HG02798 (cell line): ENCODE results near the gene EP400.

Source experiments
- ATAC-seq: cut with Tn5 transposase; IDR thresholded peaks from one replicate; pipeline ENCODE4 v1.9.1; 2021; ENCODE audit warnings: mild to moderate bottlenecking; ENCODE audit not compliant: unreplicated experiment, poor library complexity

Gene EP400

GRCh38 chr12:131949431-131950181 is at the start of gene EP400:
TSS of gene EP400 (plus strand) at chr12:131949942. CDS start at chr12:131960620, 10,678 bp downstream.
- ATAC-seq = peak; percentile 94

GRCh38 chr12:131900397-131900796 is 49.3 kb upstream of the EP400 start:
- ATAC-seq = no peak

DNA sequence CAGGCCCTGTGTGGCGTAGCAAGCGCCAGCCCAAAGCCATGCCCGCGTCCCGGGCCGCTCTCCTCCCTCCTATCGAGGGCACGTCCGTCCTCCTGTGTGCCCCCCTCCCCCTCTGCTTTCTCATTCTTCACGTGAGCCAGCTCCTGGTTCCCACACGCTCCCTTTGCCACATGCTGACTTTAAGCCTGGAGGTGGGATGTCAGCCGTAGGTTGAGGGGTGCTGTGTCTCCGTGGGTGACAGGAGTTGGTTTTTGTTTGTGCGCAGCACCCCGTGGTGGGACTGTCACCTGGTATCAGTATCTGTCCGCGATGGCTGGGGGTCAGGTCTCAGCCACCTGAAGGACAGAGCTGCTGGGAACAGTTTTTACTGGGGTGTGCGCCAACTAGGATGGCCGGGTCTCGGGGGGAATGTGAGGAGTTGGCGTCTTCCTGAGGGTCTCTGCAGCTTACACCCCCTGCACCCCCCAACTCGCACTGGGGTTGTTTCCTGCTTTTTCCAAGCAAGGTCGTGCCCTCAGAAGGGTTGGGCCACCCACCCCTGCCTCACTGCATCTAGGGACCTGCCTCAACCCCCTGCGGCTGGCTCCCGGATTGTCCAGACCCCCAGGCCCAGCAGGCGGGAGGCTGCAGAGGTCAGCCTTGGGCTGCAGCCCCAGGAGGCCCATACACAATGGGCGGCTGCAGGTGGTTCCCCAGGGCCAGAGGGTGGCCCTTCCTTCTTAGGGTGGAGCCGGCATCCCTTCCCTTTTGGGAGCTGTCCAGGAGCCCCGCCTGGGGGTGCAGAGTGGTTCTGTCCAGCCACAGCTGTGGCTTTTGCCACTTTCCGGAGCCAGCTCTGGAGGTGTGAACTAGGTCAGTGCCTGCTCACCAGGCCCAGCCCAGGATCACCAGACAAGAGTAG is 48.1 kb upstream of the EP400 start:
- no peak for ATAC-seq

DNA sequence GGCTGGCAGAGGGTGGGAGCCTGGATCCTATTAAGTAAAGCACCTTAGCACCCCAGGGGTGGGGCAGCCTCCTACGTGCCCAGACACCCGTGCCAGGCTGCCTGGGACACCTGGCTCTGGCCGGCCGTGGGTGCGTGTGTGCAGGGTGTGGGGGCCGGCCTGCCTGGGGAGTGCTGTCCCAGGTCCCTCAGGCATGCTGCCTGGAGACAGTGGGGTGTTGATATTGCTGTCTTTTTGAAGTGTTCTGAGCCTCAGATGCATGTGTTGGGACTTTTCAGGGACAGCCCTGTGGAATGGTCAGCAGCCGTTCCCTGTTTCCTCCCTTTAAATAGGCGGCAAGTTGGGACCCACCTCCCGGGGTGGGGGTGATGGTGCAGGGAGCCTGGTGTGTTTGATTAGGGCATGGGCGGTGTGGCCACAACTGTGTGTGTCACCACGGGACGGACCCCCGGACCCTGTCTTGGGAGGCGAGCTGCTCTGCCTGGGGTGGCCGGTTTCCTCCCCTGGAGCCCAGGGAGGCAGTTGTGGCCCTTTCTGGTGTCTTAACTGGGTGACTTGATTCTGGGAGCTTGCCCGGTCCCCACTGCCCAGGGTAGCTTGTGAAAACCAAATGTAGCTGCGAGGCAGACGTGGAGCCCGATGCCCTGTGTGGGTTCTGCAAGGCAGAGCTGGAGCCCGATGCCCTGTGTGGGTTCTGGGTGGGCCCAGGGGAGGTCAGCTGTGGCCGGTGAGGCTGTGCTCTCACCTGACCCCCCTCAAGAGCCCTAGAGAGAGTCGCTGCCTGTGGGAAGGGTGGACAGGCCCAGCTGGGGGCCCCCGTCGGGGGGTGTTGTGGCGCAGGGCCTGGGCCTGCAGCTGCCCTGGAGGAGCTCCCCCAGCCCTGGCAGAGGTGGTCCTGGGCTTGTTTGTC is 47.2 kb upstream of the EP400 start:
- no peak for ATAC-seq

GRCh38 chr12:131903270-131904255 is 46.2 kb upstream of the EP400 start:
- ATAC-seq = no peak

- ATAC-seq = no peak
These were observed 45.4 kb upstream of the EP400 start for GRCh38 chr12:131904346-131904745.

- ATAC-seq = no peak
These were observed 44.6 kb upstream of the EP400 start for GRCh38 chr12:131905081-131905629.

GRCh38 chr12:131905630-131906091 is 44.1 kb upstream of the EP400 start:
- ATAC-seq = no peak

DNA sequence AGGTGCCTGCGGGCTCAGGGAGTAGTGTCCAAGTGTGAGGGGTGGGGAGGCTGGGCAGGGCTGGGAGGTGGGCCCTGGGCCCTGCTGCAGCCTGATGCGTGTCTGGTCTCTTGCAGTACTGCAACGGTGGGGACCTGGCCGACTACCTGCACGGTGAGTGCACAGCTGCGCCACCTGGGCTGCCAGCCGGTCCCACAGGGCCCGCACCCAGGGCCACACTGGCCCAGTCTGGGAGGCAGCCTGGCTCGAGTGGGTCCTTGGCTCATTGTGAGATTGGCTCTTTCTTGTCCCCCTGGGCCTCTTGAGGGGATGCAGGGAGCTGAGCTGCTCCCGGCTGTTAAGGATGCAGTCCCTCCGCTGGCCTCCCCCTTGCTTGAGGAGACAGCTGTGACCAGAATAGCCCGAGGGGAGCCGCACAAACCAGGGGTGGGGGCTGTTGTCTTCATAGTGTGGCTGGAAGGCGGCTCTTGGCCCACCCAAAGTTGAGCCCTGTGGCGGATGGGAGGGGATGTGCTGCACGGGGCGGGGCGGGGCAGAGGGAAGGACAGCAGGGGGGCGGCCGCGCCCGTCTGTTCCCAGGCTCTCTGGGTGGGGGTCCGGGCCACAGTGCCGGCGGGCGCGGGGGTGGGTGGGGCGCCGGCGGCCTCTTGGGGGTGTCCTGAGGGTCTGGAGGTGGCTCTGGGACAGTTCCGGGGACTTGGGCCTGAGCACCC is 42.2 kb upstream of the EP400 start:
- no peak for ATAC-seq

GRCh38 chr12:131908092-131909080 is 41.4 kb upstream of the EP400 start:
- no peak for ATAC-seq

DNA sequence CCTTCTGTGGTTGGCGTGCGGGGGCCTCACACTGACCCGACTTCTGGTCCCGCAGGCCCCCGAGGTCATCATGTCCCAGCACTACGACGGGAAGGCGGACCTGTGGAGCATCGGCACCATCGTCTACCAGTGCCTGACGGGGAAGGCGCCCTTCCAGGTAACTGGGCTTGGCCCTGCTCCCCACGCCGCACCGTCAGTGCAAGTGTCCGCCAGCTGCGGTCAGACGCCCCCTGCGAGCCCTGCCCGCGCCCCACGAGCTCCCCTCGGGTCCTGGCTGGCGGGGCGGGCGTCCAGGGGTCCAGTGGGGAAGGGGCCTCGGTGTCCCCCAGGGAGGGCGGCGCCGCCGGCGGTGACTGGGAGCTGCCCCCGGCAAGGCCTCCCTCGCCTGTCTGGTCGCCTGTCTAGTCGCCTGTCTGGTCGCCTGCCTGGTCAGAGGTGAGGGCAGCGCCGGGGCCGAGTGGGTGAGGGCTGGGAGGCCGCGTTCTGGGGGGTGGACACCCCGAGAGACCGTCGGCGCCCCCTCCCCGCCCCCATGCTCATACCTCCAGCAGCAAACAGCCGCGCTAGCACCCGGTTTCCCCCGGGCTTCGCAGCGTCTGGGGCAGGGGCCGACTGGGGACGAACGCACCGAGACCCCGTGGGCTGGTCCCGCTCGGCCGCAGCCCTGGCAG is 40.5 kb upstream of the EP400 start:
- no peak for ATAC-seq

GRCh38 chr12:131909752-131910219 is 40.0 kb upstream of the EP400 start:
- no peak for ATAC-seq

- ATAC-seq = no peak
These were observed 39.3 kb upstream of the EP400 start for GRCh38 chr12:131910302-131911027.

DNA sequence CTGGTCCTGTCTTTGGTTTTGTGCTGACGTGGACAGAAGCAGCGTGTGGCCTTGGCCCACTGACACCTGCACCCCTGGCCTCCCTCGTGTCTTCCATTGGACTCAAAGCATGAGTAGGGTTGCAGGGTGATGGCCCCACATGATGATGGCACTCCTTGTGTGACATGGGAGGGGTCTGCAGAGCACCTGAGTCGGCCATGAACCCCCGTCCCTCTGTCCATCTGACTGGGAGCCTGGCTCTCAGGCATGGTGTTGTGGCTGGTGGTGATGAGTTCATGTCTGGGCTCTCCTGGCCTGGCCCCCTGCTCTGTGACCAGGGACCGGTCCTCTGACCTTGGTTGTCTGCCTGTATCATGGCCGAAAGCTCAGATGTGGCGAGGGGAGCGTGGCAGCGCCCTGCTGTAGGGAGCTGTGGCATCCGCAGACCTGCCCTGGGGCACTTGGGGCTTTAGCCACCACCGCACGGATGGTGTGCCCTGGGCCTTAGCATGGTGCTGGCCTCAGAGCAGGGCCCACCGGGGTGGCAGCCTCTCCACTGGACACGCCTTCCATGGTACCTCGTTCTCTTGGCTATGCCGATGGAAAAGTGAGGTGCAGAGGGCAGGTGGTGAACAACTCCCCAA is 38.6 kb upstream of the EP400 start:
- no peak for ATAC-seq

GRCh38 chr12:131911851-131912477 is 37.8 kb upstream of the EP400 start:
- ATAC-seq = no peak
